GM15510 (cell line): ENCODE results near the gene SLC9A9.

Experiments
- POLR2A ChIP-seq: IDR thresholded peaks from 3 replicates; pipeline ENCODE4 v1.6.1; 2011; ENCODE audit warnings: borderline replicate concordance; ENCODE audit not compliant: insufficient read length; ENCODE audit errors: extremely low read depth

The SLC9A9 gene

DNA sequence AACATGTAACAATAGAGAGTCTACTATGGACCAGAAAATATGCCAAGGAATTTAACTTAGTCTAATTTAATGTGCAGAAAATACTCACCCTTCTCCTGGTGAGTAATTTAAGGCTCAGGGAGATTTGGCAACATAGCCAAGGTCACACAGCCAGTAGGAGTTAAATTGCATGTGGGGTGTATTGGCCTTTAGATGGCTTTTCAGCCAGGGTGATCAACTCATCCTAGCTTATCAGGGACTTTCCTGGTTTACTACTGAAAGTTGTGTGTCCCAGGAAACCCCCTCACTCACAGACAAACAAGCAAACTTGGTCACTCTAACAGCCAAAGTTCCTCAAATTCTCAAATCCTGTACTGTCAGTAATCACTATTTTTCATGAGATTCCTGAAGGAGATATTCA lies 2.6 kb upstream of the SLC9A9 start:
- TF ChIP-seq POLR2A = no peak

DNA sequence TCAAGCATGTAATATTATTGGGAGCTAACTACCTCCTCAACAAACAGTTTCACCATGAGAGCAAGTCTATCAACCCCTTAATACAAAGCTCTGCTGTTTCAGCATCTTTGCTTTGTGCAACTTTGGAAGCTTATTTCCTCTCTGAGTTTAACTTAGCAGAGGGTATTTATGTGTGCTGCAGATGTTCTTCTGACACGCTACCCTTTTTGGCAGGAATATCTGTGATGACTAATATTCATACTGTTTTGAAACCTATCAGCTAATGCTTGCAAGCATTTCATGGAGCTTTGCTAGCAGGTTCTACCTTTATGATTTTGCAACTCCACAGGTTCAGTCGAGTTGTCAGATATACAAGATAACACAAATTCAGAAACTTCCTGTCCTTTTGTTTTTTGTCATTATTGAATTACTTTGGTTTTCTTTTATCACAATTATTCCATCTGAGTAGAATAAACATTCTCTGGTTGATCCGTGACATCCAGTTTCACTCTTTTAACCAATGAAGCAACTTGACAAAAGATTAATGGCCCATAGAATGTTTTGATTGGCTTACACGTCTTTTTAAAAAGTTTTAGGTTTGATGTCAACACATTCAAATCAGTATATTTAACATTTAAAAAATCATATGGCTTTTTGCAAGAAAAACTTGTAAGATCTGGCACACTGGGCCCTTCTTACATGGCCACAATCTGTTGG lies 1.7 kb upstream of the SLC9A9 start:
- TF ChIP-seq POLR2A = no peak

DNA sequence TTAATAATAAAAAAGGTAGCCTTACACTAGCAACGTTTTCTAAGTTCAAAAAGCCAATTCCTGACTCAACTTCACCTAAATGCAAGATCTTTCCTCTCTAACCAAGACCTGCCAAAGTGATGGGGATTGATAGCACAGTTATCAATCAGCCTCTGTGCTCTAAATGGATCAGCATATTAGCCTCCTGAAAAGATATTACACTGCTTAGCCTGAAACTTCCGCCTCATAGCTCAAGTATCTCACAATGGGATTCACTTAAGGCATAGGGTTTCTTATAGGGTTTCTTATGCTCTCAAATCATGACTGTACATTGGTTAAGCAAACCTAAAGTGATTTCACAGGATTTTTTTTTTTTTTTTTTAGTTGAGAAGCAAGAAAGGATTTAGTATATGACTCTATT lies 436 bp upstream of the SLC9A9 start:
- no peak for TF ChIP-seq POLR2A

- no peak for TF ChIP-seq POLR2A
Measured at GRCh38 chr3:143843587-143843986, 4.7 kb downstream of the SLC9A9 start.

DNA sequence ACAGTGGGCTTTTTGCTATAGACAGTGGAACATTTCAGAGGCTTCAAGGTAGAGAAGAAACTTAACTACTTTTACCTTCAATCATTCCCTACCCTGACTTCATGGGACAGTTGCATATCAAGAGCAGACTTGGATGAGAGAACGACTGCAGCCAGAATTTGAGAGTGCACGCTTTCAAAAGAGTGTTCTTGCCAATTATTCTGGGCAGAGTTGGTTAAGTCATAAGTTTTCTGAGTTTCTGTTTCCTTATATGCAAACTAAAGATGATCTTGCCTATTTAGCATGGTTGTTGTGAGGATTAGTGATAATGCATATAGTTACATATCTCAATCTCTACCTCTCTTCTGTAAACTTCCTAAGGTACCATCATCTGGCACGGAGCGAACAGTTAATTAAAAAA lies 7.6 kb downstream of the SLC9A9 start:
- TF ChIP-seq POLR2A = no peak

DNA sequence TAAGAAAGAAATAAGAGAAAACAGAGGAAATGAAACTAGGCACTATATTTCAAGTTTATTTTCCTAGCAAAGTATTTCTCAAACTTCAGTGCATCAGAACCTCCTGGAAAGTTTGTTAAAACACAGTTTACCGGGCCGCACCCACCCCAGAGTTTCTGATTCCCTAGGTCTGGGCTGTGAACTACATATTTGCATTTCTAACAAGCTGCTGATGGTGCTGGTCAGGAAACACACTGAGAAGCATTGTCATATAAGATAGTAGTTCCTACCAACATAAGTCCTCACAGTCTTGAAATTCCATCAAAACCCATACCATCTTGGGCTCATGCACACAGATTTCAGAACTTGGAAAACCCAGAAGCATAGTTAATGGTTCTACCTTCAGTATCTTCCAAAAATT lies 8.3 kb downstream of the SLC9A9 start:
- no peak for TF ChIP-seq POLR2A

- TF ChIP-seq POLR2A = no peak
Measured at GRCh38 chr3:143837076-143837475, 11.2 kb downstream of the SLC9A9 start.

GRCh38 chr3:143835312-143835711 lies 13.0 kb downstream of the SLC9A9 start:
- TF ChIP-seq POLR2A = no peak

GRCh38 chr3:143832433-143832832 lies 15.8 kb downstream of the SLC9A9 start:
- no peak for TF ChIP-seq POLR2A

DNA sequence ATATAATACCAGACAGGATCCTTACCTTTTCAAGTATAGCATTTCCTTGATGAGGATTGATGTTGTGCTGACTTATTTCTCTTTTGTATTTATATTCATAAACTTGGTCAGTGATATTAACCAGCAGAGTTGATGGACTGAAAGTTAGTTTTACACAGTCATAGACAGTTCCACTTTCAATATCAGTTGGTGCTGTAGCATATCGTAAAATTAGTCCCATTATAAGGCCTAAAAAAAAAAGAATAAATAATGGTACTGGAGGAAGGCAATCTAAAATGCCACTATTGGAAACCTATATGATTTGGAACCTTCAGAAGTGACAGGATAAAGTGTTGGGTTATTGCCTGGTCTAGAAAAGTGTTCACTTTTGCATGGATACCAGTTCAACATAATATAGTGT lies 16.3 kb downstream of the SLC9A9 start:
- no peak for TF ChIP-seq POLR2A

DNA sequence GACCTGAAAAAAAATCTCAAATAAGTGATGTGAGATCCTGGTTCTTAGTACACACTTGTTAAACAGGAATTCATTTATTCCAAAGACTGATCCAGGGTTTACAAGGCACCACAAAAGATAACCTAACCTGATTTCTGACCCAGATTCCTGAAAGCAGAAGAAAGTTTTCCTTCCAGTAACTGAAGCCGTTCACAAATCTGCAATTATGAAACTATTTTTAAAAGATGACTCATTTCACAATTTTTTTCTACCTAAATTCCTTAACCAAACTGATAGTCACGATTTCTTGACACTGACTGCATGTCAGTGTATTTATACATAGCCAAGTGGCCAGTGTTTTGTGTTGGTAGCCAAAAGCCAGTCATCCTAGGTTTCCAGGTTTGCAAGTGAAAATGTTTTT lies 17.1 kb downstream of the SLC9A9 start:
- no peak for TF ChIP-seq POLR2A

GRCh38 chr3:143830786-143831185 lies 17.5 kb downstream of the SLC9A9 start:
- TF ChIP-seq POLR2A = no peak

DNA sequence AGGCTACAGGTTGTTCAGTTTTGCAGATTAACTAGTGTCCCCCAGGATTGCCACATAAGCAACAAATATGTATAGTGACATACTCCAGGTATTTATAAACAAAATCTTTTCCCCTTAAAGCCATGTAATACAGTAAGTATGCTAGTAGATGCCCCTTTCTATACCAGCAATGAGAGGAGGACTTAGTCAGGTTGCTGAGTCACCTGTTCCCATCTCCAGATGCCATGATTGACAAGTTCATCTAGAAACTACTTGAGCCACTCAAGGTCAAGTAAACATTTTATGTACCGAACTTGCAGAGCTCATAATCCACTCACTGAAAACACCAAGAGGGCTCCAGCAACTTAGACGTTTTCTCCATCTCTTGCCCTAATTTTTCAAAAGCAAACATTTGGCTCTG lies 18.2 kb downstream of the SLC9A9 start:
- no peak for TF ChIP-seq POLR2A

GRCh38 chr3:143827425-143827824 lies 20.8 kb downstream of the SLC9A9 start:
- TF ChIP-seq POLR2A = no peak

GRCh38 chr3:143826296-143826695 lies 22.0 kb downstream of the SLC9A9 start:
- TF ChIP-seq POLR2A = no peak

GRCh38 chr3:143825513-143825912 lies 22.8 kb downstream of the SLC9A9 start:
- no peak for TF ChIP-seq POLR2A
